LNCaP clone FGC (cell line): ENCODE results near the gene DAAM2.

Experiments used
- DNase-seq: peaks from one replicate; pipeline ENCODE4 v3.0.0-alpha.2; 2011; ENCODE audit warnings: low read depth
- H3K4me3 ChIP-seq: 2 replicates; pipeline ENCODE4 v1.5.1; 2011; ENCODE audit warnings: mild to moderate bottlenecking, low read depth, low read length, control low read depth
- CTCF ChIP-seq: IDR thresholded peaks from 2 replicates; pipeline ENCODE4 v1.5.1; 2012; ENCODE audit warnings: mild to moderate bottlenecking; ENCODE audit not compliant: control insufficient read depth, insufficient read depth; ENCODE audit errors: extremely low read depth

The DAAM2 gene

GRCh38 chr6:39821742-39822532 lies 29.8 kb downstream of the DAAM2 start:
- no peak overlapping the region for H3K4me3 ChIP-seq
- no peak for DNase-seq
- TF ChIP-seq CTCF: no peak

- TF ChIP-seq CTCF: no peak
- no peak overlapping the region for H3K4me3 ChIP-seq
- no peak for DNase-seq
These were observed 31.0 kb downstream of the DAAM2 start for GRCh38 chr6:39822846-39823815.

GRCh38 chr6:39824030-39824926 lies 32.1 kb downstream of the DAAM2 start:
- H3K4me3 ChIP-seq: no peak overlapping the region
- no peak for TF ChIP-seq CTCF
- DNase-seq: no peak

- no peak for DNase-seq
- H3K4me3 ChIP-seq: no peak overlapping the region
- TF ChIP-seq CTCF: no peak
These were observed 37.2 kb downstream of the DAAM2 start for GRCh38 chr6:39829331-39829730.

- no peak for DNase-seq
- H3K4me3 ChIP-seq: no peak overlapping the region
- no peak for TF ChIP-seq CTCF
These were observed 38.3 kb downstream of the DAAM2 start for GRCh38 chr6:39830444-39830843.

- no peak overlapping the region for H3K4me3 ChIP-seq
- TF ChIP-seq CTCF: no peak
- no peak for DNase-seq
These were observed 39.5 kb downstream of the DAAM2 start for GRCh38 chr6:39831701-39832100.
